Measurements from ENCODE around the gene MST1. TPM values are rescaled to one million over a fixed set of nuclear protein-coding genes. Genes with fewer than 3 reads are reported as not detected.

The MST1 gene
- total RNA-seq, 1 experiment from 2014 or later: 0.10 TPM

Other genes starting within 250 kb of the MST1 start
- gene DAG1, start 219.2 kb downstream of the MST1 start, total RNA-seq (2014; rRNA removed; shearing (Covaris generic)): 30.8 and 32.4 TPM in 2 replicates
- 0.04 and 0.16 TPM in 2 replicates for gene BSN, start 135.0 kb downstream of the MST1 start, total RNA-seq (2014; rRNA removed; shearing (Covaris generic))
- 78.3 and 86.6 TPM in 2 replicates for gene APEH, start 15.1 kb downstream of the MST1 start, total RNA-seq (2014; rRNA removed; shearing (Covaris generic))
- gene RNF123, start 83 bp upstream of the MST1 start, total RNA-seq (2014; rRNA removed; shearing (Covaris generic)): 8.4 and 11.8 TPM in 2 replicates
- not detected in 2 replicates for gene AMIGO3, start 30.2 kb upstream of the MST1 start, total RNA-seq (2014; rRNA removed; shearing (Covaris generic))
- 11.9 and 15.1 TPM in 2 replicates for gene GMPPB, start 34.5 kb upstream of the MST1 start, total RNA-seq (2014; rRNA removed; shearing (Covaris generic))
- gene IP6K1, start 97.1 kb upstream of the MST1 start, total RNA-seq (2014; rRNA removed; shearing (Covaris generic)): 13.0 and 18.0 TPM in 2 replicates
- not detected in 2 replicates for gene CDHR4, start 110.4 kb upstream of the MST1 start, total RNA-seq (2014; rRNA removed; shearing (Covaris generic))
- gene INKA1, start 113.8 kb upstream of the MST1 start, total RNA-seq (2014; rRNA removed; shearing (Covaris generic)): 0.68 and 2.1 TPM in 2 replicates
- gene UBA7, start 124.5 kb upstream of the MST1 start, total RNA-seq (2014; rRNA removed; shearing (Covaris generic)): 10.4 and 13.2 TPM in 2 replicates
- 4.4 and 5.7 TPM in 2 replicates for gene TRAIP, start 167.1 kb upstream of the MST1 start, total RNA-seq (2014; rRNA removed; shearing (Covaris generic))
- gene CAMKV, start 180.4 kb upstream of the MST1 start, total RNA-seq (2014; rRNA removed; shearing (Covaris generic)): not detected in 2 replicates
- 0.21 TPM in 1 of 2 replicates, not detected in the other for gene MST1R, start 214.4 kb upstream of the MST1 start, total RNA-seq (2014; rRNA removed; shearing (Covaris generic))
- 3.0 and 3.9 TPM in 2 replicates for gene MON1A, start 240.3 kb upstream of the MST1 start, total RNA-seq (2014; rRNA removed; shearing (Covaris generic))